Measurements from ENCODE around the gene PBX3.

- TF ChIP-seq POLR2A (IDR thresholded peaks at IDR 0.05) (no peak), CTCF (IDR thresholded peaks at IDR 0.05) (no peak)
These were observed 213.9 kb downstream of the PBX3 start for GRCh38 chr9:125961072-125961471.
